NCI-H748 (cell line): ENCODE results near the gene RAB33A.
"Not testable (repeated sequence)": the region's sequence is repeated elsewhere in the genome, so short reads cannot be mapped to it uniquely, and the experiment has no call there.

Experiments
- DNase-seq: peaks from one replicate; lab custom pipeline; 2025; ENCODE audit not compliant: unreplicated experiment; lab: John Stamatoyannopoulos, UW

The RAB33A gene

GRCh38 chrX:130231184-130231583 is 59.4 kb downstream of the RAB33A start:
- DNase-seq, result not testable (repeated sequence)
